ES-I3 (cell line): ENCODE data around the gene RFWD3.

Experiments used
- H3K36me3 ChIP-seq: 2 replicates; pipeline ENCODE4 v1.6.1; 2013; ENCODE audit warnings: mild to moderate bottlenecking, low read length, control low read depth, moderate library complexity; ENCODE audit not compliant: insufficient read depth
- H3K4me1 ChIP-seq: 2 replicates; pipeline ENCODE4 v1.6.1; 2013; ENCODE audit warnings: mild to moderate bottlenecking, control low read depth, low read length; ENCODE audit not compliant: insufficient read depth
- H3K9ac ChIP-seq: 2 replicates; pipeline ENCODE4 v1.6.1; 2013; ENCODE audit warnings: low read depth, mild to moderate bottlenecking, low read length, moderate library complexity
- H3K9me3 ChIP-seq: 2 replicates; pipeline ENCODE4 v1.6.1; 2013; ENCODE audit warnings: mild to moderate bottlenecking, low read length, moderate library complexity; ENCODE audit not compliant: control insufficient read depth, insufficient read depth

Gene RFWD3

DNA sequence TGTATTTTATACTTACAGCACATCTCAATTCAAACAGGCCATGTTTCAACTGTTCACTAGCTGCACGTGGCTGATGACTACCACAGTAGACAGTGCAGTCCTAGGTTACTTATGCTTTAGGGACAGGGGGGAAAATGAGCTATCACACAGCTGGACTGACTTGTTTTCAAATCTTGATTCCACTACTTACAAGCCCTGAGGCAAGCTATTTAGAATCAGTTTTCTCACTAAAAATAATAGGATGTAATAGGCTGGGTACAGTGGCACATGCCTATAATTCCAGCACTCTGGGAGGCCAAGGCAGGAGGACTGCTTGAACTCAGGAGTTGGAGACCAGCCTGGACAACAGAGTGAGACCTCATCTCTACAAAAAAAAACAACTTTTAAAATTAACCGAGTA lies 70.1 kb downstream of the RFWD3 start:
- no peak overlapping the region for H3K9ac ChIP-seq
- H3K4me1 ChIP-seq = no peaks in the 10 kb centered on the region
- no peaks in the 10 kb centered on the region for H3K9me3 ChIP-seq
- H3K36me3 ChIP-seq = no peaks in the 10 kb centered on the region

DNA sequence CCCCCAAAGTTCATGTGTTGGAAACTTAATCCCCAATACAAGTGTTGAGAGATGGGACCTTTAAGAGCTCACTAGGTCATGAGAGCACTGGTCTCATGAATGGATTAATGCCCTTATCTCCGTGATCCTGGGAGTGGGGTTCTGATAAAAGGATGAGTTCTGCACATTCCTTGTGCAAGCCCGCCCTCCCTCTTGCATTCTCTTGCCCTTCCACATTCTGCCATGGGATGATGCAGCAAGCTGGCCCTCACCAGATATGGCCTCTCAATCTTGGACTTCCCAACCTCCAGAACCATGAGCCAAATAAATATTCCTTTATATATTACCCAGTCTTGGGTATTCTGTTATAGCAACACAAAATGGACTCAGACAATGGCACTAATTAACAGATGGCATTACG lies 73.8 kb downstream of the RFWD3 start:
- H3K9me3 ChIP-seq = no peaks in the 10 kb centered on the region
- no peaks in the 10 kb centered on the region for H3K4me1 ChIP-seq
- H3K36me3 ChIP-seq = no peaks in the 10 kb centered on the region
- H3K9ac ChIP-seq = no peak overlapping the region

DNA sequence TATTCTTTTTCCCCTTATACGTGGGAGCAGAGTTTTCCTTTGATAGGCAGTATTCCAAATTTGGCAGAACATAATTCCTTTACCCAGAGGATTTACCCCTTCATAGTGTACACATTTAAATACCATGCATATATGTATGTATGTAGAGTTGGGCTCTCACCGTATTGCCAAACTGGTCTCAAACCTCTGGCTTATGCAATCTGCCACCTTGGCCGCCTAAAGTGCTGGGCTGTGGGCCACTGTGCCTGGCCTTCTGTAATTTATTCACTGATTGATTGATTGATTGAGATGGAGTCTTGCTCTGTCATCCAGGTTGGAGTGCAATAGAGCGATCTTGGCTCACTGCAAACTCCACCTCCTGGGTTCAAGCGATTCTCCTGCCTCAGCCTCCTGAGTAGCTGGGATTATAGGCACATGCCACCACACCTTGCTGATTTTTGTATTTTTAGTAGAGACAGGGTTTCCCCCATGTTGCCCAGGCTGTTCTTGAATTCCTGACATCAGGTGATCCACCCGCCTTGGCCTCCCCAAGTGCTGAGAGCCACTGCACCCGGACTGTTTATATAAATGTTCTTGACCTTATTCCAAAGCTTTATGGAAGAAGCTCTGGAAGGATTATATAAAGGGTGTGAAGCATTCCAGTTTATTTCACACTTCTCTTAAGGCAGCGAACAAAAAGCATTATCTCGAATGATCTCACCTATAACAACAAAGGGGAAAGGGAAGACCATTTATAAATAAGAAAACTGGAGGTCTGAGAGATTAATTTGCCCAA lies 74.6 kb downstream of the RFWD3 start:
- H3K4me1 ChIP-seq = no peaks in the 10 kb centered on the region

DNA sequence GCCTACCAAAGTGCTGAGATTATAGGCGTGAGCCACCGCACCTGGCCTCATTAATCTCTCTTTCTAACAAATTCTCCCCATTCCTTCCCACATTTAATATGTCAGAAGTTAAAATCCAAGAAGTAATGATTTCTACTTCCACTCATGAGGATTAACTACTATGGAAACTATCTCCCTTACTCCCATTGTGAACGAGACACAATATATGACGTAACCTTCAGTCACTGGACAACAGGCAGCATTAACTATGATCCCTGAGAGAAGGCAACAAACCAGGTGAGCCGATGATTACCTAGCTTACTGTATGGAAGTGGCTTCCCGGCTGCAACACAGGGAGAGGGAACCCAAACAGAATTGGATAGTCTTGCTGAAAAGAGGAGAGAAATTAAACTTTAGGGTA lies 79.7 kb downstream of the RFWD3 start:
- H3K36me3 ChIP-seq = no peaks in the 10 kb centered on the region
- no peak overlapping the region for H3K9ac ChIP-seq
- H3K4me1 ChIP-seq = no peaks in the 10 kb centered on the region
- no peaks in the 10 kb centered on the region for H3K9me3 ChIP-seq

More for the DNA sequence above, 74.6 kb downstream of the RFWD3 start:
- Histone ChIP-seq H3K36me3 (no peaks in the 10 kb centered on the region), H3K9ac (no peak overlapping the region), H3K9me3 (no peaks in the 10 kb centered on the region)

DNA sequence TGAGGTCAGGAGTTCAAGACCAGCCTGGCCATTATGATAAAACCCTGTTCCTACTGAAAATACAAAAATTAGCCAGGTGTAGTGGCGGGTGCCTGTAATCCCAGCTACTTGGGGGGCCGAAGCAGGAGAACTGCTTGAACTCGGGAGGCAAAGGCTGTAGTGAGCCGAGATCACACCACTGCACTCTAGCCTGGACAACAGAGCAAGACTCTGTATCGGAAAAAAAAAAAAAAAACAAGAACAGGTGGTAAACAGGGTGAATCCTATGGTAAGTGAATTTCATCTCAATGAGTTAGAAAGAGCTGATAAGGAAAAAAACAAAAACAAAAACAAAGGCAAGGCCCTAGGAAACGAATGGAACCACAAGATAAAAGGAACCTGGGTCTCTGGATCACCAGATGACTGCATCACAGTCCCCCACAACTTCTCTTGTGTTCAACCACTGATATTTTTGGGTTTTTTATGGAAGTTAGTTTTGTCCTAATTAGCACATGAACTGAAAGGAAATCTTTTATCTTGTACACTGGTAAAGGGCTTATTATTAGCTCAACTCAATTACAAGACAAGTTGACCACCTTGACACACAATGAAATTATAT lies 80.7 kb downstream of the RFWD3 start:
- Histone ChIP-seq H3K36me3 (no peaks in the 10 kb centered on the region), H3K9me3 (no peaks in the 10 kb centered on the region), H3K4me1 (no peaks in the 10 kb centered on the region), H3K9ac (no peak overlapping the region)

DNA sequence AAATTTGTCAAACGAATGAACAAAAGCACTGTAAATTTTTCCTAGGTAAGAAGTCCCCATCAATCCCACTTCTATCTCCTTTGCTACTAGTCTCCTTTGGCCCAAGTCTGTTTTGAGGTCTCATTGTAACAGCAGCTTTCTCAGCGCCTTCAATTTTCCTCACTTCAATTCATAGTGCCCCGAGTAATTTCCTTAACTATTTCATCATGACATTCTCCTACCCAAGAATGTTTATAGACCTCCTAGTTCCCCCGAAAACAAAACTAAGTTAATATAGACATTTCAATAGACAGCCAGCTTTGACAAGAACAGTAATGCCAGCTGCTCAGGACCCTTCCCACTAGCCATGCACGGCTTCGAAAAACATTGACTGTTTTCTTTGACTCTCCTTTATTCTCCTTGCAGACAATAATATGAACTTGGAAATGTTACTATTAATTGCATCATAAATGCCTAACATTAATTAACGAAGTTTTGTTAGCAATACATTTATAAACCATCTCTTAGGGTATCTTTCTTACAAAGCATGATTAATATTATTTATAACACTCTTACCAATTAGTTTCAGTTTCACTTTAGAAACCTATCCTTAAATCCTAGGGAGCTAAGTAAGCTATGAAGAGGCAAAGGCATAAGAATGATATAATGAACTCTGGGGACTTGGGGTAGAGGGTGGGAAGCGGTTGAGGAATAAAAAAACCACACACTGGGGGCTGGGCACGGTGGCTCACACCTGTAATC lies 82.6 kb downstream of the RFWD3 start:
- H3K4me1 ChIP-seq = no peaks in the 10 kb centered on the region

DNA sequence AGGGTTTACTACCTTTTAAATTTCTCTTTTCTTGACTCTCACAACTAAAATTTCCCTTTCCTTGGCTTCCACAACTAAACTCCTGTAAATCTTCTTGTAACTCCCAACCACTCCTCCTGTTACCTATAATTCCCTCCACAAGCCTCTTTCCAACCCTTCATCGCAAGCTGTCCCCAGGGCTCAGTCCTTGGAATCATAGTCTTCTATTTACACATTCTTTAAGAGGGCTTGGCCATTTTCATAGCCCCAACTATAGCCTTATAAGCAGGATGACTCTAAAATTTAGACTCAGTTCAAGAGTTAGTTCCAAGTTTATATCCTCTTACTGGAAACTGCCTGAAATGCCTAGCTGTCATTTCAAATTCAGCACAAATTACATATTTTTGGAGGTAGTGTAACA lies 83.7 kb downstream of the RFWD3 start:
- Histone ChIP-seq H3K4me1 (no peaks in the 10 kb centered on the region), H3K9ac (no peak overlapping the region), H3K9me3 (no peaks in the 10 kb centered on the region), H3K36me3 (no peaks in the 10 kb centered on the region)

More for the DNA sequence above, 82.6 kb downstream of the RFWD3 start:
- no peak overlapping the region for H3K9ac ChIP-seq
- H3K36me3 ChIP-seq = no peaks in the 10 kb centered on the region
- H3K9me3 ChIP-seq = no peaks in the 10 kb centered on the region

DNA sequence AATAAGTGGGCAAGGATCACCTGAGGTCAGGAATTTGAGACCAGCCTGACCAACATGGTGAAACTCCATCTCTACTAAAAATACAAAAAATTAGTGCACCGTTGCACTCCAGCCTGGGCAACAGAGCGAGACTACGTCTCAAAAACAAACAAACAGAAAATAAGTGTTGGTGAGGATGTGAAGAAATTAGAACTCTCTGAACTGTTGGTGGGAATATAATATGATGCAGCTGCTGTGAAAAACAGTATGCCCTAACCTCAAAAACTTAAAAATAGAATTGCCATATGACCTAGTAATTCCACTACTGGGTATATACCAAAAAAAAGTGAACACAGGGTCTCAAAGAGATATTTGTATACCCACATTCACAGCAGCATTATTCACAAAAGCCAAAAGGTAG lies 85.8 kb downstream of the RFWD3 start:
- Histone ChIP-seq H3K9ac (no peak overlapping the region), H3K36me3 (no peaks in the 10 kb centered on the region), H3K4me1 (no peaks in the 10 kb centered on the region), H3K9me3 (no peaks in the 10 kb centered on the region)

DNA sequence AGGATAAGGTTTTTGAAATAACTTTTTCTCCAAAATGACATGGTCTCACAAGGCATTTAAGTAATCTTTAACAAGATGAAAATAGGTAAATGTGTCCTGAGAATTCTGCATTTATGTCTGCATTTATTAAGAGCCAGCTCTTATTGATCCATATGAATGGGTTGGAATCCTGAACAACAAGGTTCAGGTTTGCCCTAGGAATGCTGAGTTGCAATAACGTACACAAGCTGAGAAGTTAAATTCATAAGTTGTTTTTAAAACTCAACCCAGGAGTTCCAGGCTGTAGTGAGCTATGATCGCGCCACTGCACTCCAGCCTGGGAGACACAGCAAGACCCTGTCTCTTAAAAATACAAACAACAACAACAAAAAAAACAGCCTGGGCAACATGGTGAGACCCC lies 87.8 kb downstream of the RFWD3 start:
- Histone ChIP-seq H3K36me3 (no peaks in the 10 kb centered on the region), H3K9me3 (no peaks in the 10 kb centered on the region), H3K4me1 (no peaks in the 10 kb centered on the region), H3K9ac (no peak overlapping the region)

DNA sequence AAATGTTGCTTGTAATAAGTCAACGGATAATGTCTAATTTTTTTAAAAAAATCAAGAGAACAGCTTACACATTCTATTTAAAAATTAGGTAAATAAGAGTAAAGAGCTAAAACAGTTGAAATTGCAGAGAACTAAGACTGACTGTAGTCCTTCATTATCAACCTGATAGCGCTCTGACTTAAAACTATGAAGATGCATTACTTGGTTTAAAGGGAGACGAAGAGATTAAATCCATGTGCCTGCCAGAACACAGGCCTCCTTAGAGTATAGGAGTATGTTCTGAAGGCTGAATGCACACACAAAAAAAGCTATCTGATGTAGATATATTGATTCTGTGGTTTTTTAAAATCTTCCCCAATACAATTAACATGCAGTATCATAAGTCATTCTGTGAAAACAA lies 88.2 kb downstream of the RFWD3 start:
- H3K9ac ChIP-seq = no peak overlapping the region
- no peaks in the 10 kb centered on the region for H3K36me3 ChIP-seq
- H3K4me1 ChIP-seq = no peaks in the 10 kb centered on the region
- H3K9me3 ChIP-seq = no peaks in the 10 kb centered on the region

DNA sequence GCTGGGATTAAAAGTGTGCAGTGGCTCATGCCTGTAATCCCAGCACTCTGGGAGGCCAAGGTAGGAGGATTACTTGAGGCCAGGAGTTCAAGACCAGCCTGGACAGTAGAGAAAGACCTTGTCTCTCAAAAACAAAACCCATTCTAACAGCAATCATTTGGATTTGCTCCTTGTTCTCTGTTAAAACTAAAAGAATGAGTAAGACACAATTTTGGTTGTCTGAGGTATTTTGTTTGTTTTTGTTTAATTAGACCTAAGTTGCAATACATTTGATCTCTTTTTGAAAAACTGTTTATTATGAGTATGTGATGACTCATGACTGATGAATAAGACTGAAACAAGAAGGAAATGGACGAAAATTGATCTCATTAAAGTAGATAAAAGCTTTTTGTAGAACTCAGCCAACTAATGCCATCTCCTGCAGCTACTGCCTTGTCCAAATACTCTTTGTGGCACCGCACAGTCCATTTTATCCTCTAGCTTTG lies 88.8 kb downstream of the RFWD3 start:
- Histone ChIP-seq H3K9ac (no peak overlapping the region), H3K4me1 (no peaks in the 10 kb centered on the region), H3K9me3 (no peaks in the 10 kb centered on the region), H3K36me3 (no peaks in the 10 kb centered on the region)

DNA sequence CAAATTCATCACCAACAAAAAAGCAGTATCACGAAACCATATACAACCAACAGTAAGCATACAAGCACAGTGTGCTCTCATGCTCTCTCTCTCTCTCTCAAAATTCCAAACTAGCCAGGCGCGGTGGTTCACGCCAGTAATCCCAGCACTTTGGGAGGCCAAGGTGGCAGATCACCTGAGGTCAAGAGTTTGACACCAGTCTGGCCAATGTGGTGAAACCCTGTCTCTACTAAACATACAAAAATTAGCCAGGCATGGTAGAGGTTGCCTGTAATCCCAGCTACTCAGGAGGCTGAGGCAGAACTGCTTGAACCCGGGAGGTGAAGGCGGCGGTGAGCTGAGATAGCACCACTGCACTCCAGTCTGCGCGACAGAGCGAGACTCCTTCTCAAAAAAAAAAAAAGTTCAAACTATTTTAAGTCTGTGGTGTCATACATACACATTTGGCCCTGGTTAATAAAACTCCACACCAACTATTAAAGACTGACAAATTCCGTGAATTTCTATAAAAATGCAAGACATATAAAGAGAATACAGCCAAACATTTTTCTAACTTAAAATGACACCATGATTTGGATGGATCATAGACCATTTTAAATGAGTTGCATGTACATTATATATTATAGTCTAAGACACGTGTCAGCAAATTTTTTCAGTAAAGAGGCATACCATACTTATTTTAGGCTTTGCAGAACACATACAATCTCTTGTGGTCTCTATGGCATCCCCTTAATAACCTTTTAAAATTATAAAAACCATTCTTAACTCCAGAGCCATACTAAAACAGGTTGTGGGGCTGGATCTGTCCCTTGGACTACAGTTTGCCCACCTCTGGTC lies 90.7 kb downstream of the RFWD3 start:
- Histone ChIP-seq H3K36me3 (no peaks in the 10 kb centered on the region), H3K4me1 (no peaks in the 10 kb centered on the region), H3K9me3 (no peaks in the 10 kb centered on the region), H3K9ac (no peak overlapping the region)

DNA sequence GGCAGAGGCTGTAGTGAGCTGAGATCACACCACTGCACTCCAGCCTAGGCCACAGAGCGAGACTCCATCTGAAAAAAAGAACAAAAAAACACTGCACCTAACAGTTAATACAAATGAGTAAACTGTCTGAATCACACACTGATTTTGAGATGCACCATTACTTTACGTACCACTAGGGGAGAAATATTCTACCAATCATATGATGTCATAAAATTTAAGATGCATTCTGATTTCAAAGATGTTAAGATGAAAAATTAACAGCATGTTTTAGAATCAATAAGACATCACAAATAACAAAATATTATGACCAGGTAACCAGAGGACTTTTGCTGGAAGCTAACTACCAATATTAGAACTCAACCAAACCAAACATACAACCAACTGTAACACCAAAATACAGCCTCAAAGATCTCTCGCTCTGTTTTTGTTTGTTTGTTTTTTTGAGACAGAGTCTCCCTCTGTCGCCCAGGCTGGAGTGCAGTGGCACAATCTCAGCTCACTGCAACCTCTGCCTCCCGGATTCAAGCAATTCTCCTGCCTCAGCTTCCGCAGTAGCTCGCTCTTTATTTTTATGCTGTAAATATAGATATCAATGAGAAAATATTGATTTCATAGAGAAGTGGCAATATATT lies 91.4 kb downstream of the RFWD3 start:
- Histone ChIP-seq H3K36me3 (no peaks in the 10 kb centered on the region), H3K4me1 (no peaks in the 10 kb centered on the region), H3K9ac (no peak overlapping the region), H3K9me3 (no peaks in the 10 kb centered on the region)

DNA sequence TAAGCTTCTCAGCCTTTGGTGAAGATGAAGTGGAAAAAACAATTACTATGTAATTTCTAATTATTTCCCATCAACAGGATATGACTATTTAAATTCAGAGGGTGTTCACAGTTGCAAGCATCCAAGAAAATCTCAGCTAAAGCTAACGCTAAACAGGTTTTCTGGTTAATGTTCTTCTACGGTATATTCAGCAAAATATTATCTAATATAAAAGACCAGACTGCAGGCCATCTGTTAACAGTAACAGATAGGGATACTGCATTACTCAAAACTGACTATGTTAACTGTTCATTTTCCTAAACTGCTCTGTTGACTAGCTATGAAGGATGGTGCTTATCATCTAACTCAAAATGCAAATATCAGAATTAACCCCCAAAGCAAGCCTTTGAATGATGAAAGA lies 92.5 kb downstream of the RFWD3 start:
- Histone ChIP-seq H3K9ac (no peak overlapping the region), H3K9me3 (no peaks in the 10 kb centered on the region), H3K4me1 (no peaks in the 10 kb centered on the region), H3K36me3 (no peaks in the 10 kb centered on the region)
